Stomach (tissue), 9 donors: ENCODE results near the gene XXYLT1. TPM values are rescaled to one million over a fixed set of nuclear protein-coding genes. Genes with fewer than 3 reads are reported as not detected.
A peak's percentile ranks its signal among the peaks of the same experiment; 100 is the strongest.

Source experiments
- DNase-seq, 2 donors: peaks; one replicate each; pipeline versions ENCODE4 v3.0.0 to v3.0.0-alpha.2; 2013 to 2019
- H3K27ac ChIP-seq, 5 donors: fragments of 200-600 bp in 4 of 5; sonication (generic) in 4 of 5; one replicate each; pipeline ENCODE4 v1.5.1; 2013 to 2019; ENCODE audit warnings: mild to moderate bottlenecking in 1 of 5, moderate library complexity in 1 of 5
- H3K27me3 ChIP-seq, 3 donors: fragments of 200-600 bp; sonication (generic); one replicate each; pipeline ENCODE4 v1.5.1; 2017 to 2019; ENCODE audit warnings: mixed run types in 1 of 3
- H3K36me3 ChIP-seq, 4 donors: fragments of 200-600 bp; sonication (generic); 1 replicate in 3 of 4; 2 replicates in 1 of 4; pipeline ENCODE4 v1.5.1; 2016 to 2019
- H3K4me1 ChIP-seq, 4 donors: fragments of 200-600 bp; sonication (generic); one replicate each; pipeline ENCODE4 v1.5.1; 2016 to 2019
- H3K4me3 ChIP-seq, 4 donors: fragments of 200-600 bp; sonication (generic) in 3 of 4; one replicate each; pipeline ENCODE4 v1.5.1; 2016 to 2019; ENCODE audit warnings: mild to moderate bottlenecking in 1 of 4
- H3K9me3 ChIP-seq, 4 donors: fragments of 200-600 bp; sonication (generic); one replicate each; pipeline ENCODE4 v1.5.1; 2016 to 2019
- EP300 ChIP-seq: sonication (generic); formaldehyde crosslinking; IDR thresholded peaks from one replicate; pipeline ENCODE4 v1.6.1; 2017; ENCODE audit warnings: antibody characterized with exemption
- POLR2A ChIP-seq, 4 donors: fragments of 450-650 bp; IDR thresholded peaks; one replicate each; pipeline ENCODE4 v1.6.1; 2016; ENCODE audit warnings: antibody characterized with exemption in 4 of 4, control low read depth in 2 of 4, mild to moderate bottlenecking in 1 of 4, moderate library complexity in 1 of 4
- POLR2AphosphoS5 ChIP-seq, 3 donors: sonication (generic); formaldehyde crosslinking; IDR thresholded peaks; one replicate each; pipeline ENCODE4 v1.6.1; 2016; ENCODE audit warnings: antibody characterized with exemption in 3 of 3
- WGBS, 5 donors: extraction: QIAGEN DNeasy Blood & Tissue Kit in 3 of 5; methylation state at CpG; one replicate each; pipeline versions ENCODE4 v1.1.5 to v1.1.7; 2013 to 2018; 5-methylcytosine and 5-hydroxymethylcytosine counted together
- intact Hi-C: fragments of 100-400 bp; cut with DNase I; formaldehyde crosslinking; loops from one replicate; pipeline ENCODE4 v1.15.1; 2023; ENCODE audit warnings: low total_unique reads
- polyA plus RNA-seq, 3 donors: library from polyadenylated mRNA; stranded (reverse); fragments of 200-250 nt; gene quantifications; one replicate each; pipeline ENCODE4 v1.2.3, GENCODE V29; 2013
- total RNA-seq, 5 donors: library from RNA; depleted of rRNA; stranded (reverse); fragments of >200 nt; gene quantifications; one replicate each; pipeline versions ENCODE4 v1.1.0 to v1.2.3, GENCODE V29; 2014 to 2016
- TF ChIP-seq, protein P1 (sequence below), 7 experiments: fragments of 450-650 bp in 4 of 7; fragments of 200-600 bp in 3 of 7; sonication (generic) in 3 of 7; IDR thresholded peaks; one replicate each; pipeline ENCODE4 v1.5.1; 2016 to 2019; ENCODE audit warnings: antibody characterized with exemption in 7 of 7, control low read depth in 2 of 7, mild to moderate bottlenecking in 1 of 7
- donor health status: healthy with polysubstance abuse.
- donor health status: Bipolar disorder and iron deficiency.
- donor health status: healthy.

The XXYLT1 gene
- total and polyA plus RNA-seq, 8 donors: 2.1 to 41.5 (median 11.4) TPM; not detected in 1

DNA sequence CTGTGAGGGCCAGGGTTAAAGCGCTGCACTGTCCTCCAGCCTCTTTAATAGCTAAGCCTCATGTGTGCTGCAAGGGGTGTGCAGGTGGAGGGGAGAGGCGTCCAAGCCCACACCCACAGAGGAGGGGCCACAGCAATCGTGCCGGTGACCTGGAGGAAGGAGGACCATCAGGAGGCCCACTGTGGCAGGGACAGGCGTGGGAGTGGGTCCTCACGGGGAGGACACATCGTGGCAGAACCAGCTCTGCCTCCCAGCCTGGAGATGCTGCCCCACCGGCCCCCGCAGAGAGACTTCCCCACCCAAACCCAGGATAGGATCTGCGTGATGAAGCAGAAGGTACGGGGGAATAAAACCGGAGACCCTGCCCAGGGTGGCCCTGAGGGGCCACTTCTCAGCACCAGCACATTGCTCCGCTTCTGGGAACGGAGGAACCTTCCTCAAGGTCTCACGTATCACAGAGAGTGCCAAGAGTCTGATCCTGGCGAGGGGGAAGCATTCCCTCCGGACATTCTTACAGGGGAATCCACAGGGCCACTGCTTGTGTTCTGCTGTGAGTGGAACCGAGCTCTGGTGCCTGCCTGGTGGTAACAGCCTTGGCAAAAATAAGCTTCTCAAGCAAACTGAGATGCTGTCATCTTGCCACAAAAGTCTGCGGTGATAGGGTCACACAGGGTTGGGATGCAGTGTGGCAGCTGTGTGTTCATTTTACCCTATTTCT lies 199.8 kb downstream of the XXYLT1 start:
- peak overlapping the region in 3 of 5 donors; percentile 12 to 29 (median 22) for H3K27ac ChIP-seq
- peak in 1 of 2 donors; percentile 24 for DNase-seq
- TF ChIP-seq EP300 (no peak), POLR2A (IDR thresholded peaks at IDR 0.05) (no peak)
- TF ChIP-seq, protein P1, sequence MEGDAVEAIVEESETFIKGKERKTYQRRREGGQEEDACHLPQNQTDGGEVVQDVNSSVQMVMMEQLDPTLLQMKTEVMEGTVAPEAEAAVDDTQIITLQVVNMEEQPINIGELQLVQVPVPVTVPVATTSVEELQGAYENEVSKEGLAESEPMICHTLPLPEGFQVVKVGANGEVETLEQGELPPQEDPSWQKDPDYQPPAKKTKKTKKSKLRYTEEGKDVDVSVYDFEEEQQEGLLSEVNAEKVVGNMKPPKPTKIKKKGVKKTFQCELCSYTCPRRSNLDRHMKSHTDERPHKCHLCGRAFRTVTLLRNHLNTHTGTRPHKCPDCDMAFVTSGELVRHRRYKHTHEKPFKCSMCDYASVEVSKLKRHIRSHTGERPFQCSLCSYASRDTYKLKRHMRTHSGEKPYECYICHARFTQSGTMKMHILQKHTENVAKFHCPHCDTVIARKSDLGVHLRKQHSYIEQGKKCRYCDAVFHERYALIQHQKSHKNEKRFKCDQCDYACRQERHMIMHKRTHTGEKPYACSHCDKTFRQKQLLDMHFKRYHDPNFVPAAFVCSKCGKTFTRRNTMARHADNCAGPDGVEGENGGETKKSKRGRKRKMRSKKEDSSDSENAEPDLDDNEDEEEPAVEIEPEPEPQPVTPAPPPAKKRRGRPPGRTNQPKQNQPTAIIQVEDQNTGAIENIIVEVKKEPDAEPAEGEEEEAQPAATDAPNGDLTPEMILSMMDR (IDR thresholded peaks at IDR 0.05): no peak
- peaks cover 0 to 18% (median 10%) of the 10 kb centered on the region in 4 donors for H3K4me1 ChIP-seq
- no peaks in the 10 kb centered on the region for H3K27me3 ChIP-seq
- H3K9me3 ChIP-seq: no peaks in the 10 kb centered on the region
- 77 to 85% (median 84%) methylated on average over 19 of the region's 19 CpGs for WGBS, 5 donors
- H3K36me3 ChIP-seq: peaks cover 0 to 28% (median 15%) of the 10 kb centered on the region in 4 donors
- no peak overlapping the region for H3K4me3 ChIP-seq
- intact Hi-C loops: no loop called here

DNA sequence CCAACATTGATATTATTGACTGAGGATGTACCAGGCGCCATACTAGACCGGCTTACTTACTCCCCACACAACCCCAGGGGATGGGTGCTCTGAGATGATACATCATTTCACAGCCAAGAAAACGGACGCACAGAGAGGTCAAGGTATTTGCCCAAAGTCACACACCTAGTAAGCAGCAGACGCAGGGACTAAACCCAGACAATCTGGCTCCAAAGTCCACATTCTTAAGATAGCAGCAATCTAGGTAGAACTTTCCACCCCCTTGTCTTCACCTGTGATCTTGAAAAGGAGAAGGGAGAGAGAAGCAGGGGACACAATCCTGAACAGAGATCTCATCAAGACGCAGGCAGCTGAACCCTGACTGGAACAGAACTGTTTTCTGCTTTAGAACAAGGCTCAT lies 200.6 kb downstream of the XXYLT1 start:
- no peak for DNase-seq
- Histone ChIP-seq H3K4me1 (peaks cover 0 to 18% (median 10%) of the 10 kb centered on the region in 4 donors), H3K4me3 (no peak overlapping the region), H3K9me3 (no peaks in the 10 kb centered on the region), H3K36me3 (peaks cover 0 to 28% (median 15%) of the 10 kb centered on the region in 4 donors), H3K27ac (peak overlapping the region in 1 of 5 donors; percentile 29), H3K27me3 (no peaks in the 10 kb centered on the region)
- TF ChIP-seq POLR2AphosphoS5 (IDR thresholded peaks at IDR 0.05): peak in 1 of 3 donors; percentile 28
- TF ChIP-seq, protein P1 (IDR thresholded peaks at IDR 0.05): no peak
- 44 to 71% (median 63%) methylated on average over 6 of the region's 6 CpGs for WGBS, 5 donors
- intact Hi-C loops: no loop called here

DNA sequence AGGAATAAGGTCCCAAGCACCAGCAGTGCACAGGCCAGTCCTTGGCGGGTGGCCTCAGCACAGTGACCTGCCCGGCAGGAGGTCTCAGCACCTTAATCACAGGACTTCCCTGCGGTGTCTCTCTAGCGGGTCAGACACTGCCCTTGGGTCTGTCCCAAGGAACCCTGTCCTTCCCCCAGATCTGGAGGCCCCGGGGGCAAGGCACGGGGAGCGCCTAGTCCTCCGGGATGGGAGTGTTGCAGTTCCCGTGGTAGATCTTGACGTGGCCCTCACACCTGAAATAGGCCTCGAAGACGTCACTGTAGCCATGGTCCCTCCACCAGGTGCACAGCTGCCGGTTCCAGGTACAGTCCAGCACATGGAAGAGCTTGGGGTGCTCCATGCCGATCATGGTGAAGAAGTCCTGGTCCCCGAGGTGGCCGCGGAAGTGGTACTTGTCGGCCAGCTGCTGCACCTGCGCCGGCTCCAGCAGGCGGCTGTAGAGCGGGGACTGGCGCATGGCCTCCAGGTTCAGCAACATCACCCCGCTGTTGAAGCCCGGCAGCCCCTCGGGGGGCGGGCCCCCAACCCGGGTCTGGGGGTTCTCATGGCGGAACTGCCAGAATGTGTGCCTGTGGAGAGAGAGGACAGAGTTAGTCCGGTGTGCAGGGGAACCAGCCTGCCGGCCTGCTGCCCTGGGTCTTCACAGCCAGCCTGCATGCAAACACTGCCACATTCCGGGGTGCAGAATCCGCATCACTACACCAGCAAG lies 201.3 kb downstream of the XXYLT1 start:
- no peak for DNase-seq
- intact Hi-C loops: no loop called here
- Histone ChIP-seq H3K27ac (no peak overlapping the region), H3K4me3 (no peak overlapping the region), H3K4me1 (peaks cover 0 to 18% (median 10%) of the 10 kb centered on the region in 4 donors), H3K36me3 (peaks cover 0 to 28% (median 15%) of the 10 kb centered on the region in 4 donors), H3K9me3 (no peaks in the 10 kb centered on the region), H3K27me3 (no peaks in the 10 kb centered on the region)
- WGBS, 5 donors: 92 to 97% (median 97%) methylated on average over 29 to 33 of the region's 33 CpGs
- no peak for TF ChIP-seq POLR2A (IDR thresholded peaks at IDR 0.05)

DNA sequence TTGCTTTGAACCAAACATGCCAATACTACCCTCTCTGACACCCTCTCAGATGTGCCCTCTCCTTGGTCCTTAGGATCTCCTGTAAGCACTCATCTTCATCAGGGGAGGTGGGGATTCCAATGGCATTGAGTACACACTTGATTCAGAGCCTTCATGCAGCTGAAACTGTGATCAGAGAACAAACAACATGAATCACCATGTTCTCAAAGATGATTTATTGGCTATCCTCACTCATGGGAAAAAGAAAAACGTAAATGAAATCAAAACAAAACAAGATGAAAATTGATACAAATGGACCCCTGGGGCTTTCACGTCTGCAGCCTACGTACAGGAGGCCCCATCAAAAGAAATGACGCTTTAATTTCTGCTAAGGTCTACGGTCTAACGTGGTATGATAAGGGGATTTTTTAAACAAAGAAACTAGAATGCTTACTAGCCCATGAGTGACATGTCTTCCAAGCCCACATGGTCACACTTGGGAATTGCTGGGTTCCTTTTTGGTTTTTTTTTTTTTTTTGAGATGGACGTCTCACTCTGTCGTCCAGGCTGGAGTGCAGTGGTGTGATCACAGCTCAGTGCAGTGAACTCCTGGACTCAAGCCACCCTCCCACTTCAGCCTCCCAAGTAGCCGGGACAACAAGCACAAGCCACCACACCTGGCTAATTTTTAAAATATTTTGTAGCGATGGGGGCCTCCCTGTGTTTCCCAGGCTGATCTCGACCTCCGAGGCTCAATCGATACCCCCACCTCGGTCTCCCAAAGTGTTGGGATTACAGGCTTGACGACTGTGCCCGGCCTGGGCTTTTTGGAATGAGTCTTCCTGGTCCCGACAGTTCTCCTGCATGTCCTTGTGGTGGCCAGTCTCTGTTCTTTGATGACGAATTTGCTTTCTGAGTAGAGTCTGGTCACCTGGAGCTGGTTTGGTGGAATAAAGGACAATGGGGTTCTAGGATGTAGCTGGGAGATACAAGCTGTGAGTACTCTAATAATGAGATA lies 202.6 kb downstream of the XXYLT1 start:
- 92 to 96% (median 94%) methylated on average over 17 to 18 of the region's 18 CpGs for WGBS, 5 donors
- Histone ChIP-seq H3K36me3 (peaks cover 0 to 28% (median 15%) of the 10 kb centered on the region in 4 donors), H3K27ac (no peak overlapping the region), H3K4me3 (no peak overlapping the region), H3K4me1 (peaks cover 7 to 31% (median 19%) of the 10 kb centered on the region in 4 donors), H3K27me3 (no peaks in the 10 kb centered on the region), H3K9me3 (no peaks in the 10 kb centered on the region)
- intact Hi-C loops: no loop called here
- no peak for DNase-seq
- TF ChIP-seq POLR2AphosphoS5 (IDR thresholded peaks at IDR 0.05) (no peak), EP300 (no peak), POLR2A (IDR thresholded peaks at IDR 0.05) (no peak)
- TF ChIP-seq, protein P1 (IDR thresholded peaks at IDR 0.05): no peak
